SU-DHL-6 (cell line): ENCODE measurements around the gene PCDHGA5.

Experiments
- CTCF ChIP-seq: fragments of 200-600 bp; sonication (generic); IDR thresholded peaks from one replicate; pipeline ENCODE4 v1.5.1; 2017; ENCODE audit warnings: antibody characterized with exemption, mild to moderate bottlenecking, low read length, moderate library complexity; ENCODE audit not compliant: insufficient read depth, poor library complexity, severe bottlenecking
- EZH2phosphoT487 ChIP-seq: fragments of 200-600 bp; sonication (generic), shearing (Covaris generic); conservative IDR thresholded peaks from 2 replicates; pipeline ENCODE4 v1.6.1; 2018; ENCODE audit warnings: mild to moderate bottlenecking, antibody characterized with exemption, low read length, moderate library complexity, mixed read lengths

- TF ChIP-seq CTCF (no peak), EZH2phosphoT487 (no peak)
Observed at GRCh38 chr5:141351591-141351990, 12.4 kb upstream of the PCDHGA5 start.
